Stimulated activated naive CD8-positive, alpha-beta T cell treated with anti-CD3 and anti-CD28 coated beads, Interleukin-15, amount 100 ng/mL, for 72 hours (primary cell): Measurements from ENCODE around the gene RUSF1.

ENCODE experiments used
- ATAC-seq: fragments of 150-1000 bp; cut with Tn5 transposase; 2 replicates; pipeline ENCODE4 v1.10.0; 2021; ENCODE audit warnings: mild to moderate bottlenecking, moderate library complexity
- DNase-seq, 2 donors: peaks; one replicate each; pipeline ENCODE4 v3.0.0; 2021 to 2022
- H3K27ac Mint-ChIP-seq, 2 donors: one replicate each; pipeline ENCODE4 v1.8.0; 2022; ENCODE audit warnings: mild to moderate bottlenecking in 2 of 2, mixed read lengths in 2 of 2, moderate library complexity in 2 of 2
- H3K27me3 Mint-ChIP-seq: one replicate; pipeline ENCODE4 v1.8.0; 2022; ENCODE audit warnings: mixed read lengths
- H3K4me1 Mint-ChIP-seq: one replicate; pipeline ENCODE4 v1.8.0; 2022; ENCODE audit warnings: mild to moderate bottlenecking, mixed read lengths
- H3K4me3 Mint-ChIP-seq, 2 donors: one replicate each; pipeline ENCODE4 v1.8.0; 2022; ENCODE audit warnings: mild to moderate bottlenecking in 2 of 2, mixed read lengths in 2 of 2, moderate library complexity in 1 of 2
- H3K9me3 Mint-ChIP-seq, 2 donors: one replicate each; pipeline ENCODE4 v1.8.0; 2022; ENCODE audit warnings: mixed read lengths in 2 of 2

Gene RUSF1

DNA sequence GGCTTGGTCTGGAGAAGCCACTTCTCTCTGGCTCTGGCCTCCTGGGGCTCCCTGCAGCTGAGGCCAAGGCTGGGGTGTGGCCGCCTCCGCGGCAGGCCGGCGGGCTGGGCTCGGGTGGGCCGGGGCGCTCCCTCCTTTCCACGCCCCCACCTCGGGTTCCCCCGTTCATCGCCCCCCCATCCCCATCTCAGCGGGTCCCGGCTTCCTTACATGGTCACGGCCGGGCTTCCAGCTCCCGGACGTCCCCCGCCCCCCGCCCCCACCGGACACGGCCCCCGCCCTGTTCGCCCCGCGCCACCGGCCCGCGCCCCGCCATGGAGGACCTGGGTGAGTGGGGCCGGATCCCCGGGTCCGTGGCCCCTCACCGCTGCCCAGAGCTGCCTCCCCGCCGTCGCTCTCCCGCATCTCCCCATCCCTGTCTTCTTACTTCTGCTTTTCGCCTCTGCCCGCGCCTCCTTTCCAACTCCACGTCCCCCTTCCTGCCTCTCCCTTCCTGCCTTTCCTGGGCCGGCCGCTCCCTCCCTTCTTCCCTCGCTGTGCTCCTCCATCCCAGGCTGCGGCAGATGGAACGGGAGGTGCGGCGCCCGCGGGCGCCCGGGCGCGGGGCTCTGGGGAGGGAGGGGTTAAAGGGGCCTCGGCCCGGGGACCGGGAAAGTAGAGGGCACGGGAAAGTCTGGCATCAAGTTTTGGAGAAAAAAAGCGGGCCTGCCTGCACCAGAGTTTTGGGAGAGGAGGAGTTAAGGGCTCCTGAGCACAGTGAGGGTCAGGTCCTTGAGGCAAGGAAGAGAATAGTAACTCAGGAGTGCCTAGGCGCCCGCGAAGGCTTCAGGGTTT, 36.1 kb downstream of the RUSF1 start, which contains the start of gene TGFB1I1:
Gene TGFB1I1 (plus strand): TSS at position 278 of the 834 bp plus-strand sequence. CDS start 37 bp downstream, at position 315.
- peaks cover 31% of the 10 kb centered on the region for H3K4me1 Mint-ChIP-seq
- peak within 1 kb of the TSS; percentile 80 to 82 for H3K4me3 Mint-ChIP-seq
- peaks cover 54% of the 10 kb centered on the region for H3K27me3 Mint-ChIP-seq
- H3K27ac Mint-ChIP-seq: peak within 1 kb of the TSS in 1 of 2 donors; percentile 64
- no peaks in the 10 kb centered on the region for H3K9me3 Mint-ChIP-seq
- DNase-seq: no peak
- ATAC-seq: no peak

- Mint-ChIP-seq H3K9me3 (no peaks in the 10 kb centered on the region), H3K4me1 (peaks cover 31% of the 10 kb centered on the region), H3K27ac (no peak overlapping the region), H3K27me3 (peaks cover 49% of the 10 kb centered on the region), H3K4me3 (peak overlapping the region in 1 of 2 donors; percentile 41)
- ATAC-seq (no peak), DNase-seq (no peak)
Measured at GRCh38 chr16:31471241-31471874, 36.8 kb downstream of the RUSF1 start.

- ATAC-seq (no peak), DNase-seq (no peak)
- Mint-ChIP-seq H3K9me3 (no peaks in the 10 kb centered on the region), H3K27me3 (peaks cover 44% of the 10 kb centered on the region), H3K4me1 (peaks cover 24% of the 10 kb centered on the region), H3K4me3 (no peak overlapping the region), H3K27ac (no peak overlapping the region)
Measured at GRCh38 chr16:31470615-31471014, 37.6 kb downstream of the RUSF1 start.

GRCh38 chr16:31467858-31468257, 40.3 kb downstream of the RUSF1 start:
- Mint-ChIP-seq H3K27ac (no peak overlapping the region), H3K27me3 (peaks cover 26% of the 10 kb centered on the region), H3K9me3 (no peaks in the 10 kb centered on the region), H3K4me3 (no peak overlapping the region), H3K4me1 (peaks cover 29% of the 10 kb centered on the region)
- DNase-seq: no peak
- no peak for ATAC-seq

DNA sequence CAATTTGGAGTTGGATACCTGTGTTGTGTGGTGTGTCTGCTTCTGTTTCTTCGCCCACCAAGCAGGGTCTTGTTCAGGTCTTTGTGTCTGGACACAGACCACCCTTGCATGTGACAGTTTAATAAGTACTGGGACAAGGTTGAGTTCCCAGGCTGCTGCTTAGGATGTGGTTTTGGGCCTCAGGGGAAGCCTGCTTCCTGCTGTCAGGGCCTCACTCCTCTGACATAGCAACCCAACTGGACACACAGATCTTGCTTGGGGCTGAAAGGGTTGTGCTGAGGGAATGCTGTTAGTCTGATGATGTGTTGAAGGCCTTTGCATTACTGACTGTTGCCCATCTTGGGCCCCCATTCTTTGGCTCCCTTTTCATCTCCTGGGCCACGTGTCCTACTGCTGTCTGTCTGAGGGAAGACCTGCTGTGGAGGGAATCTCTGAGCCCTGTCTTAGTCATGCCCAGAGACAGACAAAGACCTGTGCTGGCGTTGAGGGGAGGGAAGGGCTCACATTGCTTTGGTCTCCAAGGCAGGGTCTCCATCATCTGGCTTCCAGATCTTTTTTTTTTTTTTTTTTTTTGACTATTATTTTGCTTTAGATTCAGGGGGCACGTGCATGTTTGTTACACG, 40.9 kb downstream of the RUSF1 start:
- Mint-ChIP-seq H3K27ac (peak overlapping the region in 1 of 2 donors; percentile 53), H3K27me3 (peaks cover 20% of the 10 kb centered on the region), H3K4me1 (peaks cover 24% of the 10 kb centered on the region), H3K4me3 (no peak overlapping the region), H3K9me3 (no peaks in the 10 kb centered on the region)
- ATAC-seq (peak; percentile 33), DNase-seq (no peak)

DNA sequence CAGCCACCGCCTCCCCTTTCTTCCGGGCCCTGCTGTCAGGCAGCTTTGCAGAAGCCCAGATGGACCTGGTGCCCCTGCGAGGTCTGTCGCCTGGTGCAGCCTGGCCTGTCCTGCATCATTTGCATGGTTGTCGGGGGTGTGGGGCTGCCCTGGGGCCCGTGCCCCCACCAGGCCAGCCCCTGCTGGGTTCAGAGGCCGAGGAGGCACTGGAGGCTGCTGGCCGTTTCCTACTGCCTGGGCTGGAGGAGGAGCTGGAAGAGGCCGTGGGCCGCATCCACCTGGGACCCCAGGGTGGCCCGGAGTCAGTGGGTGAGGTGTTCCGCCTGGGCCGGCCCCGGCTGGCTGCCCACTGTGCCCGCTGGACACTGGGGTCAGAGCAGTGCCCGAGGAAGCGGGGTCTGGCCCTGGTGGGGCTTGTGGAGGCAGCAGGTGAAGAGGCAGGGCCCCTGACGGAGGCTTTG, 41.8 kb downstream of the RUSF1 start:
- Mint-ChIP-seq H3K4me3 (no peak overlapping the region), H3K9me3 (no peaks in the 10 kb centered on the region), H3K27ac (no peak overlapping the region), H3K27me3 (peaks cover 12% of the 10 kb centered on the region), H3K4me1 (peaks cover 22% of the 10 kb centered on the region)
- ATAC-seq (peak; percentile 25), DNase-seq (no peak)

DNA sequence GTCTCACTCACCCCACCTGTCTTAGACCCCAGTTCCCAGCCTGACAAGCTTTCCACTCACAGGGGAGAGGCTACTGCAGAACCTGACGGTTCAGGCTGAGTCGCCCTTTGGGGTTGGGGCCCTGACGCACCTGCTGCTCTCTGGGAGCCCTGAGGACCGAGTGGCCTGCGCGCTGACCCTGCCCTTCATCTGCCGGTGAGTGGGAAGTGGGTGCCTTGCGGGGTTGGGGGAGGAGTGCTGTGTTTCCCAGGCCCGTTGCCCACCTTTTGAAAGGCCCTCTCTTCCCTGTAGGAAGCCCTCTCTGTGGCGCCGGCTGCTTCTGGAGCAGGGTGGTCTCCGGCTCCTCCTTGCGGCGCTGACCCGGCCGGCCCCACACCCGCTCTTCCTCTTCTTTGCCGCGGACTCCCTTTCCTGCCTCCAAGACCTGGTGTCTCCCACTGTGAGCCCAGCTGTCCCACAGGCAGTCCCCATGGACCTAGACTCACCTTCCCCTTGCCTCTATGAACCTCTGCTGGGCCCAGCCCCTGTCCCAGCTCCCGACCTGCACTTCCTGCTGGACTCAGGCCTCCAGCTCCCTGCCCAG, 42.3 kb downstream of the RUSF1 start:
- DNase-seq (no peak), ATAC-seq (no peak)
- peaks cover 23% of the 10 kb centered on the region for H3K4me1 Mint-ChIP-seq
- no peak overlapping the region for H3K27ac Mint-ChIP-seq
- peaks cover 6% of the 10 kb centered on the region for H3K27me3 Mint-ChIP-seq
- no peak overlapping the region for H3K4me3 Mint-ChIP-seq
- H3K9me3 Mint-ChIP-seq: no peaks in the 10 kb centered on the region

DNA sequence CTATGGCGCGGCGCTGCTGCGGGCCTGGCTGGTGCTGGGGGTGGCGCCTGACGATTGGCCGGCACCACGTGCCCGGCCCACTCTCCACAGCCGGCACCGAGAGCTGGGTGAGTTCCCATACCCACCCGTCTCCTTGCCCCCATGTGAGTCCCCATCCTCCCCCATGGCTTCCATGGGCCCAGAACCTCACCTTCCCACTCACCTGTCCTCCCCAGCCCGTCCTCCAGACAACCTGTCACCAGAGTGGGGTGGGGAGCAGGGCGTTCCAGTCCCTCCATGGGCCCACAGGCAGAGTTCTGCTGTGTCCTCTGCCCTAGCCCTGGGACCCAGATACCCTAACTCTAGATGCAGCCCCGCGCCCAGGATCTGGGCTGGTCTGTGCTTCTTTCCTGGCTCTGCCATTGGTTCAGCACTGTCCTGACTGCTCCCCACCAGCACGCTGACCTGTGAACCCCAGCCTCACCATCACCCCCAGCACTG, 43.4 kb downstream of the RUSF1 start:
- Mint-ChIP-seq H3K4me1 (peaks cover 31% of the 10 kb centered on the region), H3K27ac (peak overlapping the region in 1 of 2 donors; percentile 77), H3K4me3 (no peak overlapping the region), H3K9me3 (no peaks in the 10 kb centered on the region), H3K27me3 (no peaks in the 10 kb centered on the region)
- DNase-seq (no peak), ATAC-seq (no peak)

DNA sequence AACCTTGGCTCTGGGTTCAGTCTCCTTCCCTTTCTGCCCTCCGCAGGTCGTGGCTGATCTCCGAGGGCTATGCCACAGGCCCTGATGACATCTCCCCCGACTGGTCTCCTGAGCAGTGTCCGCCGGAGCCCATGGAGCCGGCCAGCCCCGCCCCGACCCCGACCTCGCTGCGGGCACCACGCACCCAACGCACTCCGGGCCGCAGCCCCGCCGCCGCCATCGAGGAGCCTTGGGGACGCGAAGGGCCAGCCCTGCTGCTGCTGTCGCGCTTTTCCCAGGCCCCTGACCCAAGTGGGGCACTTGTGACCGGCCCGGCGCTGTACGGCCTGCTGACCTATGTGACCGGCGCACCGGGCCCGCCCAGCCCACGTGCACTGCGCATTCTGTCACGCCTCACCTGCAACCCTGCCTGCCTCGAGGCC, 43.8 kb downstream of the RUSF1 start:
- no peak overlapping the region for H3K4me3 Mint-ChIP-seq
- ATAC-seq: no peak

GRCh38 chr16:31461921-31462804, 46.0 kb downstream of the RUSF1 start:
- H3K4me1 Mint-ChIP-seq: peaks cover 40% of the 10 kb centered on the region
- ATAC-seq: no peak
- no peaks in the 10 kb centered on the region for H3K27me3 Mint-ChIP-seq
- DNase-seq: no peak
- H3K9me3 Mint-ChIP-seq: no peaks in the 10 kb centered on the region
- H3K27ac Mint-ChIP-seq: peak overlapping the region in 1 of 2 donors; percentile 54
- no peak overlapping the region for H3K4me3 Mint-ChIP-seq

More for the DNA sequence above, 43.8 kb downstream of the RUSF1 start:
- no peaks in the 10 kb centered on the region for H3K27me3 Mint-ChIP-seq
- H3K9me3 Mint-ChIP-seq: no peaks in the 10 kb centered on the region
- DNase-seq: no peak
- H3K27ac Mint-ChIP-seq: no peak overlapping the region
- H3K4me1 Mint-ChIP-seq: peaks cover 31% of the 10 kb centered on the region

DNA sequence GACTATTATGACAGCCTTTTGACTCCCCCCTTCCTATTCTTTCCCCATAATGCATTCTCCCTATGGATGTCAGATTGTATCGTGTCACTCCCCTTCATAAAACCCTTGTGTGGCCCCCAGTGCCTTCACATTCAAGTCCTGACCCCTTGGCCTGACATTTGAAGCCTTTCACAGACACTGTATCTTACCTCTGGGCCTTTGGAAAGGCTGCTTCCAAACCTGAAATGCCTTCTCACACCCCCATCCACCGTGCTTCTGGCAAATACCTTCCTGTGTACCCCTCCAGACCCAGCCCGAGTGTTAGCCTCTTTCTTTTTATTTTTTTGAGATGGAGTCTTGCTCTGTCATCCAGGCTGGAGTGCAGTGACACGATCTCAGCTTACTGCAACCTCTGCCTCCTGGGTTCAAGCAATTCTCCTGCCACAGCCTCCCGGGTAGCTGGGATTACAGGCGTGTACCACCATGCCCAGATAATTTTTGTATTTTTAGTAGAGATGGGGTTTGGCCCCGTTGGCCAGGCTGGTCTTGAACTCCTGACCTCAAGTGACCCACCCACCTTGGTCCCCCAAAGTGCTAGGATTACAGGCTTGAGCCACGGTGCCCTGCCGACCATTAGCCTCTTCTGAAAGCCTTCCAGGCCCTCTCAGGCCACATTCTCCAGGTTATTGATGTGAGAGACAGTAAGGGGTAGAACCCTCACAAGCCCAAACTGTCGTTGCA, 46.8 kb downstream of the RUSF1 start:
- ATAC-seq: no peak
- Mint-ChIP-seq H3K4me1 (peaks cover 40% of the 10 kb centered on the region), H3K9me3 (no peaks in the 10 kb centered on the region), H3K27ac (peak overlapping the region in 1 of 2 donors; percentile 54), H3K27me3 (no peaks in the 10 kb centered on the region), H3K4me3 (peak overlapping the region in 1 of 2 donors; percentile 33)
- DNase-seq: no peak

DNA sequence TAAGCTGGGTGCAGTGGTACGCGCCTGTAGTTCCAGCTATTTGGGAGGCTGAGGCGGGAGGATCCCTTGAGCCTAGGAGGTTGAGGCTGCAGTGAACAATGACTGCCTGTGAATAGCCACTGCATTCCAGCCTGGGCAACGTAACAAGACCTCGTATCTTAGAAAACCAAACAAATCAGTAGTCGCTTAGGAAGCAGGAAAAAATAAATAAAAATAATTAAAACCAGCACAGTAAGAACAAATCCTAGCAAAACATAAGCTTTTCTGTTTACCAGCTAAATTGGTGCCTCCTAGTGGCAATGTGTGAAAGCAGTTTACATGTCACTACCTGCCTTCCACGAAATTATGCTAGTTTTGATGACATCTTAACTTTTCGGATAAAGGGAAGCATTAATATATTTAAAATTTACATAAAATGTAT, 47.6 kb downstream of the RUSF1 start:
- DNase-seq: no peak
- Mint-ChIP-seq H3K27me3 (no peaks in the 10 kb centered on the region), H3K27ac (peak overlapping the region in 1 of 2 donors; percentile 99), H3K4me3 (peak overlapping the region; percentile 93 to 97), H3K4me1 (peaks cover 48% of the 10 kb centered on the region), H3K9me3 (no peaks in the 10 kb centered on the region)
- no peak for ATAC-seq

- Mint-ChIP-seq H3K4me3 (peak overlapping the region; percentile 93 to 97), H3K9me3 (no peaks in the 10 kb centered on the region), H3K27me3 (no peaks in the 10 kb centered on the region), H3K27ac (peak overlapping the region; percentile 98 to 99), H3K4me1 (peaks cover 53% of the 10 kb centered on the region)
- peak; percentile 100 for DNase-seq
- ATAC-seq: peak; percentile 85
Measured at GRCh38 chr16:31459687-31460581, 48.3 kb downstream of the RUSF1 start.
